NCI-H510A treated with DMSO at 0.1 percent for 48 hours (cell line): Measurements from ENCODE around the gene TRIM63.

Experiments used
- DNase-seq: peaks from one replicate; lab custom pipeline; 2025; lab: John Stamatoyannopoulos, UW

TRIM63 gene

GRCh38 chr1:26034504-26035202, 32.8 kb downstream of the TRIM63 start:
- no peak for DNase-seq

- no peak for DNase-seq
Observed at GRCh38 chr1:26032656-26033357, 34.6 kb downstream of the TRIM63 start.

GRCh38 chr1:26031611-26032220, 35.7 kb downstream of the TRIM63 start:
- DNase-seq = no peak

GRCh38 chr1:26031196-26031595, 36.2 kb downstream of the TRIM63 start:
- DNase-seq = no peak

DNA sequence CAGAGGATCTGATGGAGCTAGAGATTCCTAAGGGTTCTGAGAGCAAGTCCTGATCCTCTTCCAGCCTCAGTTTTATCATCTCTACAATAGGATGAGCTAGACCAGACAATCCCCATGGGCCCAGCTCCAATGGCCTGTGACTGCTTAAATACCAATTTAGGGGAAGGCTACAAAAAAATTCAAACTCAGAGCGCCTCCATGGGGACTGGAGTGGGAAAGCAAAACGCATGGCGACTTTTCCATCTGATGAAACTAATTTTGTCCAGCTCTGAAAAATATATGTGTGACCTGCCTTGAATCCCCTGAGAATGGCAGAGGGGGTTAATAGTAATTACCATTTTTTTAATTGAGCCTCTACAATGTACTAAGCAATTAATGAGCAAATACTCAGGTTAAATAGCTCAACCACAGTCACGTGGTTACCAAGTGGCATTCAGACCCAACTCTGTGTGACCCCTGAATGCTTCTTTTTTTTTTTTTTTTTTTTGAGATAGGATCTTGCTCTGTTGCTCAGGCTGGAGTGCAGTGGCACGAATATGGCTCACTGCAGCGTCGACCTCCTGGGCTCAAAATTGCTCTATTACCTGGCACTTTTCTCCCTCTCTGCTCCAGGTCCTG, 37.5 kb downstream of the TRIM63 start:
- no peak for DNase-seq

GRCh38 chr1:26029054-26029863, 38.2 kb downstream of the TRIM63 start:
- no peak for DNase-seq

DNA sequence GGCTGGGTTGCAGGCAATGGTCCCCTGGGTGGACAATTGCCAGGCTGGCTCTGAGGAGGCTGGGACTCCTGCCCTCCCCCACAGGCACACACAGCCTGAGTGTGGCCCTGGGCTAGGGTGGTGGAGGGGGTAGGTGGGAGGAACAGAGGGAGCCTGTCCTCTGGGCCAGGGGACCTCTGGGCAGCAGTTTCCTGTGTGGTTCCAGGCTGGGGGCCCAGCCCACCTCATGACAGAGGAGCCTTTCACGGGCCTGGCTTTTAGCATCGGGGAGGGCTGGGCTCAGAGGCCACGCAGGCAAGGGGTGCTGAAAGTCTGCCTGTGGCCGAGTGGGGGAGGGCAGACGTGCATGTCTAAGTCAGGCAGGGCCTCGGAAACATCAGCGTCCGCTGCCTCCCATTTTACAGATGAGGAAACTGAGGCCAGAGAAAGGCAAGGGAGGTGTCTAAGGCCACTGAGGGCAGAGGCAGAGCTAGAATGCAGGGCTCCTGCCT, 38.9 kb downstream of the TRIM63 start:
- DNase-seq = no peak

GRCh38 chr1:26027716-26028489, 39.5 kb downstream of the TRIM63 start:
- no peak for DNase-seq

GRCh38 chr1:26025517-26025916, 41.9 kb downstream of the TRIM63 start:
- DNase-seq = no peak

DNA sequence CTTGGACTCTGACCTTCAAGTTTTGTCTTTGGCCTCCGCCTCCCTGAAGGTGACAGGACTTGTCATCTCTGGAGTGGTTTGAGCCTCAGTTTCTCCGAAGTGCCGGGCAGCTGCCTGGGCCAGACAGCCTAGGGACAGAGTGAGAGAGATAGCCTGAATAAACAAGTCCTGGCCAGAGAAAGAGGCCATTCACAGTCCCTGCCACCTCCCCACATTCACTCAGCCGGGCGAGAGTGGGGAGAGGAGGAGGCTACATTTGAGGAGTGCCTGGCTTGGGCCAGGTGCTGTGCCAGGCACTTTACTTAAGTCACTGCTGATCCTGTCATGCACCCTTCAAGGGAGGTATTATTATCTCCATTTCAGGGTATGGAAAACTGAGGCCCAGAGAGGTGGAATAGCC, 42.4 kb downstream of the TRIM63 start:
- DNase-seq = no peak

GRCh38 chr1:26023826-26024225, 43.6 kb downstream of the TRIM63 start:
- DNase-seq = no peak

DNA sequence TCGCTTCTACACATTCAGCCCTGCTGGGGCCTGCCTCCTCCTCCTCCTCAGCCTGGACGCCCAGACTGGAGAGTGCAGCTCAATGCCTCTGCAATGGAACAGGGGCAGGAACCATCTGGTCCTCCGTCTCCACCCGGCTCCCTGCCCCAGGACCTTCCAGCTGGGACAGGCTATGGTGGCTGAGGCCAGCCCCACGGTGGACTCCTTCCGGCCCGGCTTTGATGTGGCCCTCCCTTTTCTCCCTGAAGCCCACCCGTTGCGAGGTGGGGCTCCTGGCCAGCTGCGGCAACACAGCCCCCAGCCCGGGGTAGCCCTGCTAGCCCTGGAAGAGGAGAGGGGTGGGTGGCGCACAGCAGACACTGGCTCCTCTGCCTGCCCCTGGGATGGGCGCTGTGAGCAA, 44.4 kb downstream of the TRIM63 start:
- no peak for DNase-seq

DNA sequence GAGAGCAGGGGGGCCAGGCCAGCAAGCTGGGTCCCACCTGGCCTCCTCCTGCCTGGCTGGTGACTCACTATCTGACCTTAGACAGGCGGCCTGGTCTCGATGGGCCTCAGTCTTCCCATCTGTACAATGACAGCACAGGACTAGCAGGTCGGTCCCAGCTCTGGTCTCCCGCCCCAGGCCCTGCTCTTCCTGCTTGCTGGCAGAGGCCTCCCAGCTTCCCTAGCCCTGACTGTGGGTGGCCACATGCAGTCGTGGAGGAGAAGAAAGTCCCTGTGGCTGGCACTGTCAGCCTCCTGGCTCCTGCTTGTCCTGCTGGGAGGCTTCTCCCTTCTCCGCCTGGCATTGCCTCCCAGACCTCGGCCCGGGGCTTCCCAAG, 45.0 kb downstream of the TRIM63 start:
- DNase-seq = no peak

GRCh38 chr1:26021647-26022403, 45.6 kb downstream of the TRIM63 start, which contains the start of gene EXTL1:
Gene EXTL1, plus strand, starts transcription at chr1:26021775. Its CDS starts 872 bp downstream, at chr1:26022647.
- peak; percentile 11 for DNase-seq

DNA sequence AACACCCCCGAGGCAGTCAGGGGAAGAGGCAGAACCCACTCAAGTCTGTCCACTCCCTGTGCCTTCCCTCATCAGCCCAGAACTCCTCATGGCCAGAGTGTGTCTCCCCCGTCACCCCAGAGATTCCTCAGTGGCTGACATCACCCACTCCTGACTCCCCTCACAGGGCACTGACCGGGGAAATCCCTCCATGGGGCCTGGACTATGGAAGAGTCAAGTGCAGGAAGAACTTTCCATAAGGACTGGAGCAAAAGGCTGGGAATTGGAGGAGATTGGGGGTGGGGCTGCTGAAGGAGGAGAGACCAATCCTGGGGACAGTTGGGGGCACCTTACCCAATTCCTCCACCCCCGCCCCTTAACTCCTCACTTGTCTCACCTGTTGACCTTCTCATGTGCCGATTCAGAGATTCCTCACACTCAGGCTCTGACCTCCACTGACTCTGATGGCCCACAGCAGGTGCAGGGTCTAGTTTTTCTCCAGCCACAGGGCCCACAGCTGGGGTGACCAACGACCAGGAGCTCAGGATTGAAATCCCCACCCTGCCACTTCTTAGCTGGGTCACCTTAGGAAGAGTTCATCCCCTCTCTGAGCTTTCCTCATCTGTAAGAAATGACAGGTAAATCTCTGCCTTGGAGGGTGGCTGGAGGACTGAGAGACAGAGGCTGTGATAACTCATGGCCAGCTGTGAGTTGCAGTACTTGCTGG, 46.3 kb downstream of the TRIM63 start:
- no peak for DNase-seq

DNA sequence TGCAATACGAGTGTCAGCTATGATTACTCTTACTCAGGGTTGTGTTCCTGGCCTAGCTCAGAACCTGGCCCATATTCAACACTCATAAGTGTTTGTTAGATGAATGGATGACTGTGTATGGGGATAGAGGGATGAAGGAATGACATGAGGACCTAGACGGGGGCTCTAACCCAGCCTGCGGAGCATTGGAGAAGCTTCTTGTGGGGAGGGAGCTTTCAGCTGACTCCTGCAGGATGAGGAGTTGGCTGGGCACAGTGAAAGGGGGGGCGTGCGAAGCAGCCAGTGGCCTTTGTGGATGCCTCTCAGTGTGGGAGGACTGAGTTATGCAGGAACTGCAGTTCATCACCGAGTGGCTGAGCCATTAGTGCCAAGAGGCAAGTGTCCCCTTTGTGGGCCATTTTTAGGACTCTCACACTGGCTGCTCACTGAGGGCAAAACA, 47.1 kb downstream of the TRIM63 start:
- DNase-seq = no peak

- no peak for DNase-seq
Observed at GRCh38 chr1:26019641-26020315, 47.7 kb downstream of the TRIM63 start.

DNA sequence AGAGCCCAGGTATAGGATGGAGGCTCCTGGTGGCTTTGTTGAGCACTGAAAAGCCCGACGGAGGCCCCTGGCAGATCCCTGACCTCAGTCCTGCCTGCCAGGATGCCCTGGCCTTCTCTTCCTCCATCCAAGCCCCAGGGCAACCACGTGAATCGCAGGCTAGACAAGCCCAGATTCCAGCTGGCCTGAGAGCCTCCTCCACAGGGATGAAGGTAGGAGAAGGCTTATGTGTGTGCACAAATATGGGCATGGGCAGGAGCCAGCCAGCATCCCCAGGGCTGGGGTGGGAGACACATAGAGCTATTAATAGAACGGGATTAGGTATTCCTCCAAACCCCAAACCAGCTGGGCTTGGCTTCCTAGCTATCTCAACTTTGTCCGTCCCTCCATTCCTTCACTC, 49.8 kb downstream of the TRIM63 start:
- DNase-seq = no peak

GRCh38 chr1:26016953-26017545, 50.4 kb downstream of the TRIM63 start:
- no peak for DNase-seq
